ENCODE results near the gene BACH1.

- TF ChIP-seq EZH2 (IDR thresholded peaks at IDR 0.05; ENCODE audit: borderline replicate concordance, insufficient read depth, low read length, poor library complexity, severe bottlenecking) (no peak), POLR2AphosphoS5 (IDR thresholded peaks at IDR 0.05) (no peak), EP300 (conservative IDR thresholded peaks at IDR 0.05; ENCODE audit: poor library complexity, severe bottlenecking) (no peak), RAD21 (conservative IDR thresholded peaks at IDR 0.05) (no peak), SMC3 (conservative IDR thresholded peaks at IDR 0.05; ENCODE audit: poor library complexity) (no peak)
- TF ChIP-seq, protein P1, sequence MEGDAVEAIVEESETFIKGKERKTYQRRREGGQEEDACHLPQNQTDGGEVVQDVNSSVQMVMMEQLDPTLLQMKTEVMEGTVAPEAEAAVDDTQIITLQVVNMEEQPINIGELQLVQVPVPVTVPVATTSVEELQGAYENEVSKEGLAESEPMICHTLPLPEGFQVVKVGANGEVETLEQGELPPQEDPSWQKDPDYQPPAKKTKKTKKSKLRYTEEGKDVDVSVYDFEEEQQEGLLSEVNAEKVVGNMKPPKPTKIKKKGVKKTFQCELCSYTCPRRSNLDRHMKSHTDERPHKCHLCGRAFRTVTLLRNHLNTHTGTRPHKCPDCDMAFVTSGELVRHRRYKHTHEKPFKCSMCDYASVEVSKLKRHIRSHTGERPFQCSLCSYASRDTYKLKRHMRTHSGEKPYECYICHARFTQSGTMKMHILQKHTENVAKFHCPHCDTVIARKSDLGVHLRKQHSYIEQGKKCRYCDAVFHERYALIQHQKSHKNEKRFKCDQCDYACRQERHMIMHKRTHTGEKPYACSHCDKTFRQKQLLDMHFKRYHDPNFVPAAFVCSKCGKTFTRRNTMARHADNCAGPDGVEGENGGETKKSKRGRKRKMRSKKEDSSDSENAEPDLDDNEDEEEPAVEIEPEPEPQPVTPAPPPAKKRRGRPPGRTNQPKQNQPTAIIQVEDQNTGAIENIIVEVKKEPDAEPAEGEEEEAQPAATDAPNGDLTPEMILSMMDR (IDR thresholded peaks at IDR 0.05; ENCODE audit: poor library complexity, severe bottlenecking), result no peak
- TF ChIP-seq, protein P2, sequence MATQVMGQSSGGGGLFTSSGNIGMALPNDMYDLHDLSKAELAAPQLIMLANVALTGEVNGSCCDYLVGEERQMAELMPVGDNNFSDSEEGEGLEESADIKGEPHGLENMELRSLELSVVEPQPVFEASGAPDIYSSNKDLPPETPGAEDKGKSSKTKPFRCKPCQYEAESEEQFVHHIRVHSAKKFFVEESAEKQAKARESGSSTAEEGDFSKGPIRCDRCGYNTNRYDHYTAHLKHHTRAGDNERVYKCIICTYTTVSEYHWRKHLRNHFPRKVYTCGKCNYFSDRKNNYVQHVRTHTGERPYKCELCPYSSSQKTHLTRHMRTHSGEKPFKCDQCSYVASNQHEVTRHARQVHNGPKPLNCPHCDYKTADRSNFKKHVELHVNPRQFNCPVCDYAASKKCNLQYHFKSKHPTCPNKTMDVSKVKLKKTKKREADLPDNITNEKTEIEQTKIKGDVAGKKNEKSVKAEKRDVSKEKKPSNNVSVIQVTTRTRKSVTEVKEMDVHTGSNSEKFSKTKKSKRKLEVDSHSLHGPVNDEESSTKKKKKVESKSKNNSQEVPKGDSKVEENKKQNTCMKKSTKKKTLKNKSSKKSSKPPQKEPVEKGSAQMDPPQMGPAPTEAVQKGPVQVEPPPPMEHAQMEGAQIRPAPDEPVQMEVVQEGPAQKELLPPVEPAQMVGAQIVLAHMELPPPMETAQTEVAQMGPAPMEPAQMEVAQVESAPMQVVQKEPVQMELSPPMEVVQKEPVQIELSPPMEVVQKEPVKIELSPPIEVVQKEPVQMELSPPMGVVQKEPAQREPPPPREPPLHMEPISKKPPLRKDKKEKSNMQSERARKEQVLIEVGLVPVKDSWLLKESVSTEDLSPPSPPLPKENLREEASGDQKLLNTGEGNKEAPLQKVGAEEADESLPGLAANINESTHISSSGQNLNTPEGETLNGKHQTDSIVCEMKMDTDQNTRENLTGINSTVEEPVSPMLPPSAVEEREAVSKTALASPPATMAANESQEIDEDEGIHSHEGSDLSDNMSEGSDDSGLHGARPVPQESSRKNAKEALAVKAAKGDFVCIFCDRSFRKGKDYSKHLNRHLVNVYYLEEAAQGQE (IDR thresholded peaks at IDR 0.05; ENCODE audit: borderline replicate concordance), result no peak
These were observed 6.8 kb downstream of the BACH1 start for GRCh38 chr21:29305561-29305960.

All from neural cell (in vitro differentiated cells).